Natural killer cell (primary cell): Measurements from ENCODE around the gene NRXN2. TPM values are rescaled to one million over a fixed set of nuclear protein-coding genes. Genes with fewer than 3 reads are reported as not detected.

Source experiments
- ATAC-seq, 3 donors: fragments of 150-1000 bp in 2 of 3; fragments of 200-7000 bp in 1 of 3; cut with Tn5 transposase; 1 replicate in 1 of 3; 2 replicates in 2 of 3; pipeline ENCODE4 v1.10.0; 2021; ENCODE audit warnings: mild to moderate bottlenecking in 2 of 3, moderate library complexity in 2 of 3
- DNase-seq, 2 donors: peaks; one replicate each; pipeline versions ENCODE4 v3.0.0 to v3.0.0-alpha.2; 2013 to 2021; ENCODE audit warnings: mixed read lengths in 1 of 2
- H3K27ac ChIP-seq: one replicate; pipeline ENCODE4 v1.5.1; 2013; ENCODE audit warnings: mild to moderate bottlenecking, low read length
- H3K27me3 ChIP-seq: one replicate; pipeline ENCODE4 v1.6.1; 2013; ENCODE audit warnings: low read length; ENCODE audit not compliant: control insufficient read depth, insufficient read depth
- H3K36me3 ChIP-seq: one replicate; pipeline ENCODE4 v1.6.1; 2013; ENCODE audit warnings: low read length; ENCODE audit not compliant: control insufficient read depth, insufficient read depth
- H3K4me1 ChIP-seq: one replicate; pipeline ENCODE4 v1.6.1; 2013; ENCODE audit warnings: low read length; ENCODE audit not compliant: control insufficient read depth, insufficient read depth
- H3K4me3 ChIP-seq: one replicate; pipeline ENCODE4 v1.5.1; 2013; ENCODE audit warnings: low read length
- H3K9me3 ChIP-seq: one replicate; pipeline ENCODE4 v1.6.1; 2013; ENCODE audit warnings: low read length; ENCODE audit not compliant: control insufficient read depth, insufficient read depth
- H3K27ac Mint-ChIP-seq, 2 donors: one replicate each; pipeline ENCODE4 v1.8.0; 2022; ENCODE audit warnings: mild to moderate bottlenecking in 2 of 2, mixed read lengths in 2 of 2, moderate library complexity in 1 of 2
- H3K27me3 Mint-ChIP-seq, 2 donors: one replicate each; pipeline ENCODE4 v1.8.0; 2022; ENCODE audit warnings: low read depth in 2 of 2, mixed read lengths in 2 of 2
- H3K36me3 Mint-ChIP-seq: one replicate; pipeline ENCODE4 v1.8.0; 2022; ENCODE audit warnings: mixed read lengths
- H3K4me1 Mint-ChIP-seq, 2 donors: one replicate each; pipeline ENCODE4 v1.8.0; 2022; ENCODE audit warnings: mixed read lengths in 2 of 2
- H3K4me3 Mint-ChIP-seq: one replicate; pipeline ENCODE4 v1.8.0; 2022; ENCODE audit warnings: mild to moderate bottlenecking, moderate library complexity, mixed read lengths
- H3K9me3 Mint-ChIP-seq, 2 donors: one replicate each; pipeline ENCODE4 v1.8.0; 2022; ENCODE audit warnings: mixed read lengths in 2 of 2
- WGBS: methylation state at CpG from one replicate; pipeline ENCODE4 v1.1.7; 2013; ENCODE audit warnings: missing lambda C conversion rate; ENCODE audit not compliant: insufficient coverage; 5-methylcytosine and 5-hydroxymethylcytosine counted together
- intact Hi-C: fragments of 100-400 bp; cut with micrococcal nuclease; formaldehyde crosslinking; loops from one replicate; pipeline ENCODE4 v1.14.2; 2022
- total RNA-seq, 4 donors: library from RNA; stranded (reverse); fragments of 120-200 nt in 1 of 4; gene quantifications; one replicate each; pipeline versions ENCODE4 v1.2.3 to v1.2.4, GENCODE V29; 2013 to 2022
- TF ChIP-seq, protein P1 (sequence below): fragments of 200-600 bp; IDR thresholded peaks from one replicate; pipeline ENCODE4 v1.8.0; 2022; ENCODE audit warnings: antibody characterized with exemption

NRXN2 gene
- total RNA-seq, 3 donors from 2014 or later (not counting 1 experiment from before 2014, with no cell fraction given): 2.9 to 9.6 (median 7.7) TPM

DNA sequence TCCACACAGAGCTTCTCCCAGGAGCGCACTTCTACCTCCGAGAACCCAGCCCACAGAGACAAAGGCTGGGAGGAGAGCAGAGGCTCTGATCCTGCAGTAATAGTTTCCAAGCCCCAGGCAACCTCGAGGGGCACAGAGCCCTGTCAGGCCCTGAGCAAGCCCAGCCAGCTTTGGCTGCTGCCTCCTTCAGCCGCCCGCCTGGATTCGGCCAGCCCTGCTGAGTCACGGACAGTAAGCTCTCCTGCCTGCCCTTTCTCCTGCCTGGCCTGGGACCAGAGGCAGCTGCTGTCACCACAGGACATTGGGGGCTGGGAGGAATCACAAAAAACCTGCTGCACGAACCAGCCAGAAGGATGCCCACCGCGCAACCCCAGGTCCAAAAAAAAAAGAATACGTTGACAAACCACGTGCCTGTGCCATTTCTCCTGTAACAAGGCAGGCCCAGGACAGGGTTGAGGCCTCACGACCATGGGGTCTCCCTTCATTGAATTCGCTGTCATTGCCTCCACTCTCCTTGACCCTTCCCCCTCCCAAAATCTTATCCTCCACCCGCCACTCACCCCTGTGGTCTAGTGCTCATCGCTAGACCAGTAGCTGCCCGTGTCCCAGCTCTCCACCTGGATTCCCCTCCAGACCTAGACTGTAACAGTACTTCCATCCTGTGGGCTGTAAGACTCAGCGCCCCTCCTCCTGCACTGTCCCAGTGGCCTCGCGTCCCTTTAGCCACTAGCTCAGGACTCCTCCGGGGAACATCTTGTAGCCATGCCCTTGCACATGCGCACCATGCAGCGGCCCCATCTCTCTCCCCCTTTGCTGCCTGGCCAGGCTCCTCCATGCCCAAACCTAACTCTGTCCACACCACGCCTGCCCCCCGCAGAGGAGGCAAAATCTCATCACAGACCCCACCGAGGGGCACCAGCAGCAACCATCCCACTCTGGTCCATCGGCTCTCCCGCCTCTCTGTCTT lies 139.4 kb downstream of the NRXN2 start:
- H3K4me3 Mint-ChIP-seq: no peak overlapping the region
- H3K27me3 Mint-ChIP-seq: peaks cover 0 to 13% of the 10 kb centered on the region in 2 donors
- TF ChIP-seq, protein P1, sequence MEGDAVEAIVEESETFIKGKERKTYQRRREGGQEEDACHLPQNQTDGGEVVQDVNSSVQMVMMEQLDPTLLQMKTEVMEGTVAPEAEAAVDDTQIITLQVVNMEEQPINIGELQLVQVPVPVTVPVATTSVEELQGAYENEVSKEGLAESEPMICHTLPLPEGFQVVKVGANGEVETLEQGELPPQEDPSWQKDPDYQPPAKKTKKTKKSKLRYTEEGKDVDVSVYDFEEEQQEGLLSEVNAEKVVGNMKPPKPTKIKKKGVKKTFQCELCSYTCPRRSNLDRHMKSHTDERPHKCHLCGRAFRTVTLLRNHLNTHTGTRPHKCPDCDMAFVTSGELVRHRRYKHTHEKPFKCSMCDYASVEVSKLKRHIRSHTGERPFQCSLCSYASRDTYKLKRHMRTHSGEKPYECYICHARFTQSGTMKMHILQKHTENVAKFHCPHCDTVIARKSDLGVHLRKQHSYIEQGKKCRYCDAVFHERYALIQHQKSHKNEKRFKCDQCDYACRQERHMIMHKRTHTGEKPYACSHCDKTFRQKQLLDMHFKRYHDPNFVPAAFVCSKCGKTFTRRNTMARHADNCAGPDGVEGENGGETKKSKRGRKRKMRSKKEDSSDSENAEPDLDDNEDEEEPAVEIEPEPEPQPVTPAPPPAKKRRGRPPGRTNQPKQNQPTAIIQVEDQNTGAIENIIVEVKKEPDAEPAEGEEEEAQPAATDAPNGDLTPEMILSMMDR: no peak
- DNase-seq: no peak
- WGBS: 84% methylated on average over 28 of the region's 28 CpGs
- no peaks in the 10 kb centered on the region for H3K27me3 ChIP-seq
- intact Hi-C loops: no loop called here
- no peak overlapping the region for H3K27ac Mint-ChIP-seq
- no peaks in the 10 kb centered on the region for H3K36me3 Mint-ChIP-seq
- H3K36me3 ChIP-seq: no peaks in the 10 kb centered on the region
- peaks cover 0 to 7% of the 10 kb centered on the region in 2 donors for H3K9me3 Mint-ChIP-seq
- no peaks in the 10 kb centered on the region for H3K4me1 Mint-ChIP-seq
- no peak overlapping the region for H3K27ac ChIP-seq
- no peak overlapping the region for H3K4me3 ChIP-seq
- no peaks in the 10 kb centered on the region for H3K9me3 ChIP-seq
- no peaks in the 10 kb centered on the region for H3K4me1 ChIP-seq
- ATAC-seq: no peak

DNA sequence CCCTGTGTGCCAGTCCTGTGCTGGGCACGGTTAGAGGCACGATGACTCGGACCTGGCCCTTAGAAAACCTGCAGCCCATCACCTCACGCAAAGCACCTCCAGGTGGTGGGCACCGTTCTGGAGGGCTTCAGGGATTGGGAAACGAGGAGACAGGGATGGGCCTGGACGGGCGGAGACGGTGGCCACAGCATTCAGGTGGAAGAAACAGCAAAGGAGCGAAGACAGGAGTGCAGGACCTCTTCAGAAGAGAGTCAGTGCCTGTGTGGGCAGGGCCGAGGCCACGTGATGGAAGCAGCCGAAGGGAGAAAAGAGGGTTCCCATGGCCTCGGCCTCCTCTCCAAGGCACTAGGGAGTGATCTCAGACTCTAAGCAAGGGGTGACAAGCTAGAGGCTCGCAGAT lies 140.1 kb downstream of the NRXN2 start:
- H3K4me3 Mint-ChIP-seq: no peak overlapping the region
- DNase-seq: no peak
- intact Hi-C loops: no loop called here
- H3K4me3 ChIP-seq: no peak overlapping the region
- no peak for ATAC-seq
- H3K27me3 Mint-ChIP-seq: peaks cover 0 to 12% of the 10 kb centered on the region in 2 donors
- H3K27ac Mint-ChIP-seq: no peak overlapping the region
- no peaks in the 10 kb centered on the region for H3K36me3 Mint-ChIP-seq
- no peaks in the 10 kb centered on the region for H3K27me3 ChIP-seq
- no peaks in the 10 kb centered on the region for H3K4me1 ChIP-seq
- 89% methylated on average over 15 of the region's 15 CpGs for WGBS
- H3K4me1 Mint-ChIP-seq: no peaks in the 10 kb centered on the region
- TF ChIP-seq, protein P1: no peak
- H3K27ac ChIP-seq: no peak overlapping the region
- peaks cover 0 to under 1% of the 10 kb centered on the region in 2 donors for H3K9me3 Mint-ChIP-seq
- H3K36me3 ChIP-seq: no peaks in the 10 kb centered on the region
- no peaks in the 10 kb centered on the region for H3K9me3 ChIP-seq

DNA sequence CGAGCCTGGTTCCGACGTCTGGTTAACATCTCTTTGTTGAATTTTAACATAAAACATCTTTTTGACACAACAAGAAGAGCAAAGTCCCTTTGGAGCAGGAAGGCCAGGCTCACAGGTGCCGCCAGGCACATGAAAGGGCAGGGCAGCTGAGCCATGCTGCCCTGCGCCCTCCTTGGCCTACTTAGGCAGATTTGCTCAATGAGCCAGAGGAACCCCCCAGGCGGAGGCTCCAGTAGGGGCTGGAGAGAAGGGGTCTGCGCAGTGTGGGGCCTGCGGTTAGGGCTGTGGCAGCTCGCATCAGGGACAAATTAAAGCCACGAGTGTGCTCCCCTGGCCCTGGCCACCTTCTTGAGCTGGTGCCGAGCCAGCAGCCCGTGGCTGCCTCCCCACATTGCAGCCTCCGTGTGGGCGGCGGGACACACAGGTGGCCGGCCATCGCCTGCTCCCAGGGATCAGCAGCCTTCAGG lies 141.9 kb downstream of the NRXN2 start:
- Mint-ChIP-seq H3K4me3 (no peak overlapping the region), H3K36me3 (no peaks in the 10 kb centered on the region), H3K4me1 (no peaks in the 10 kb centered on the region), H3K9me3 (no peaks in the 10 kb centered on the region), H3K27ac (no peak overlapping the region), H3K27me3 (peaks cover 0 to 11% of the 10 kb centered on the region in 2 donors)
- ATAC-seq: no peak
- DNase-seq: no peak
- H3K4me1 ChIP-seq: no peaks in the 10 kb centered on the region
- no peak overlapping the region for H3K27ac ChIP-seq
- 89% methylated on average over 17 of the region's 17 CpGs for WGBS
- intact Hi-C loops: no loop called here
- H3K4me3 ChIP-seq: no peak overlapping the region
- H3K9me3 ChIP-seq: no peaks in the 10 kb centered on the region
- TF ChIP-seq, protein P1: no peak
- no peaks in the 10 kb centered on the region for H3K36me3 ChIP-seq
- H3K27me3 ChIP-seq: no peaks in the 10 kb centered on the region
